Effector memory CD8-positive, alpha-beta T cell (primary cell): Measurements from ENCODE around the gene ATP2B3.

ENCODE experiments used
- ATAC-seq: fragments of 150-1000 bp; cut with Tn5 transposase; replicated peaks from 2 replicates; pipeline ENCODE4 v1.10.0; 2021; ENCODE audit warnings: mild to moderate bottlenecking, moderate library complexity
- DNase-seq, 3 experiments: peaks; one replicate each; pipeline ENCODE4 v3.0.0; 2021
- H3K27ac Mint-ChIP-seq, 2 donors: one replicate each; pipeline ENCODE4 v1.8.0; 2022; ENCODE audit warnings: mild to moderate bottlenecking in 2 of 2, mixed read lengths in 2 of 2, moderate library complexity in 2 of 2
- H3K27me3 Mint-ChIP-seq, 2 donors: one replicate each; pipeline ENCODE4 v1.8.0; 2022; ENCODE audit warnings: mixed read lengths in 2 of 2
- H3K36me3 Mint-ChIP-seq: one replicate; pipeline ENCODE4 v1.8.0; 2022; ENCODE audit warnings: mild to moderate bottlenecking, moderate library complexity, mixed read lengths; ENCODE audit not compliant: insufficient read depth
- H3K4me1 Mint-ChIP-seq, 2 donors: one replicate each; pipeline ENCODE4 v1.8.0; 2022; ENCODE audit warnings: low read depth in 2 of 2, mixed read lengths in 2 of 2
- H3K4me3 Mint-ChIP-seq, 2 donors: one replicate each; pipeline ENCODE4 v1.8.0; 2022; ENCODE audit warnings: mild to moderate bottlenecking in 2 of 2, mixed read lengths in 2 of 2, moderate library complexity in 2 of 2
- H3K9me3 Mint-ChIP-seq, 2 donors: one replicate each; pipeline ENCODE4 v1.8.0; 2022; ENCODE audit warnings: mixed read lengths in 2 of 2

ATP2B3 gene

DNA sequence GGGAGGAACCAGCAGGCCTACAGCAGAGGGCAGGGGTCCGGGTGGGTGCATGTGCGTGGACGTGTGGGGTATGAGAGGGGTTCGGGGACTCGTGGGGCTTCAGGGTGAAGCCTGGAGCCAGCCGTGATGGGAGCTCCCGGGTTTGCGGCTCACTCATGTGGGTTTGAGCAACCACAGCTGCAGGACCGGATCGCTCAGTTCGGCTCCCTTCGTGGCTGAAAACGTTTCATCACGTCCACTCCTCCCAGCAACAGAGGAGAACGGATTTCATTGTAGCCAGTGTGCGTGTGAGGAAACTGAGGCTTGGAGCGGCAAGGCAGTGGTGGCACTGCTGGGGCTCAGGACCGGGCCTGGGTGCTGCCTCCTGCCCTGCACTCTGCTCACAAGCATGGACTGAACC lies 12.1 kb upstream of the ATP2B3 start:
- H3K4me1 Mint-ChIP-seq: peaks cover 0 to 4% of the 10 kb centered on the region in 2 donors
- H3K9me3 Mint-ChIP-seq: no peaks in the 10 kb centered on the region
- ATAC-seq (no peak), DNase-seq (no peak)
- no peak overlapping the region for H3K27ac Mint-ChIP-seq
- no peak overlapping the region for H3K4me3 Mint-ChIP-seq
- no peaks in the 10 kb centered on the region for H3K27me3 Mint-ChIP-seq
- H3K36me3 Mint-ChIP-seq: no peaks in the 10 kb centered on the region

DNA sequence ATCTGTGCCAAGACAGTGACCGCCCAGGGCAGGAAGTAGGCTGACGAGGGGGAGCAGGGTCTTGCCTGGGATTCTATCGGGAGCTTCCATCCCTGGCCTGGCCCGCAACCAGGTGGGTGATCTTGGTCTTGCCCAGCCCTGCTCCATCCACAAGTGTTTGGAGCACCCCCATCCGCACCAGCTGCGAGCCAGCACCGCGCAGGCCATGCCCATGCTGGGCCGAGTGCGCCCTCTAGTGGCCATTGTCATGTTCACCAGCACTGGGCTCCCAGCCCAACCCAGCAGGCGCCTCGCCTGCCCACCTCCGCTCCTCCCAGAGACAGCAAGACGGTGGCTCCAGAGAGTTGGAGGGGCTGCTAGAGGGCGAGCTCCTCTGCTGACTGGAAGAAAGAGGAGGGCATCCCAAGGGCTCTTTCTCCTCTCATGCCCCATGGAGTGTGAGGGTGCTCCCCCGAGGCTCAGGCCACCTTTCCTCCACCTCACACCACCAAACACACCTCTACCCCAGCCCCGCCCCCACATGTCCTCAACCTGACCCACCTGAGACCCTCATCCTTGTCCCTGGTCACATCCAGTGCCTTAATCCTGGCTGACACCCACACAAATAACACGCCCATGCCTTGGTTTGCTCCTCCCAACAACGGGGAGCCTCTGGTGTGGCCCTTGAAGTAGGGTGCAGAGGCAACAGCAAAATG lies 9.8 kb upstream of the ATP2B3 start:
- Mint-ChIP-seq H3K27ac (no peak overlapping the region), H3K4me3 (no peak overlapping the region), H3K4me1 (peaks cover 0 to 4% of the 10 kb centered on the region in 2 donors), H3K27me3 (no peaks in the 10 kb centered on the region), H3K36me3 (no peaks in the 10 kb centered on the region), H3K9me3 (no peaks in the 10 kb centered on the region)
- DNase-seq (peak; percentile 78 to 83 (median 81)), ATAC-seq (peak; percentile 100)

DNA sequence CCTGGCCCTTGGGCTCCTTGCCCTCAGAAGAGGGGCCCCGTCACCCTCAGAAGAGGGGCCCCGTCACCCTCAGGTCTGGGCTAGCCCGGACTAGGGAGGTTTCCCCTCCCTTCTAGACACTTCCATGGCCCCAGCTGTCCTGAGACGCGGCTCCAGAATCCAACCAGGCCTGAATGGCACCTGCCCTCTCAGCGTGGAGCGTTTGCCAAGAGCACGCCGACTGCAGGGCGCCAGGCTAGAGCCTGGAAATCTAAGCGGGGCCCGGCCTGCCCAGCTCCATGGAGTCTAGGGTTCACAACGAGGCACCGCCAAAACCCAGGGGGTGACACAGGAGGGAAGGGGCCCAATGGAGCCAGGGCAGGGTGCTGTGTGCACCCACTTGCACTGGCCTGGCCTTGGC lies 7.8 kb upstream of the ATP2B3 start:
- no peaks in the 10 kb centered on the region for H3K27me3 Mint-ChIP-seq

DNA sequence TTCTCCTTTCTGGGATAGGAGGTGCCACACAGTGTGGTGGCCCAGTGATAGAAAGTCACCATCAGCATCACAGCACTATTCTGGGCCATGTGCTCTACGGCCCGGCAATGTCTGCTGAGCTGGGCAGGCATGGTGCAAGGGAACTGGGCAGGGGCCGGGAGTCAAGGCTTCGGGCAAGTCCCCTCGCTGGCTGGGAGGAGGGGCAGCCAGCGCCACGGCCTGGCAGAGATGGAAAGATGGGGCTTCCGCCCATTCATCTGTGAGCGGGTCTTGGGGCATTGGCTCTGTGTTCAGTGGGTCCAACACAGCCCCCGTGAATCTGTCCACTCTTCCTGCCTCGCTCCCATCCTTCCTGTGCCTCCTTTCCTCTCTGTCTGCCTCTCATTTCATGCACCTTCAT lies 7.1 kb upstream of the ATP2B3 start:
- Mint-ChIP-seq H3K4me1 (peaks cover 0 to 4% of the 10 kb centered on the region in 2 donors), H3K4me3 (no peak overlapping the region), H3K36me3 (no peaks in the 10 kb centered on the region), H3K27ac (no peak overlapping the region), H3K9me3 (no peaks in the 10 kb centered on the region), H3K27me3 (no peaks in the 10 kb centered on the region)
- no peak for DNase-seq
- no peak for ATAC-seq

More for the DNA sequence above, 7.8 kb upstream of the ATP2B3 start:
- DNase-seq (no peak), ATAC-seq (no peak)
- Mint-ChIP-seq H3K4me3 (no peak overlapping the region), H3K27ac (no peak overlapping the region), H3K4me1 (peaks cover 0 to 4% of the 10 kb centered on the region in 2 donors), H3K36me3 (no peaks in the 10 kb centered on the region), H3K9me3 (no peaks in the 10 kb centered on the region)

DNA sequence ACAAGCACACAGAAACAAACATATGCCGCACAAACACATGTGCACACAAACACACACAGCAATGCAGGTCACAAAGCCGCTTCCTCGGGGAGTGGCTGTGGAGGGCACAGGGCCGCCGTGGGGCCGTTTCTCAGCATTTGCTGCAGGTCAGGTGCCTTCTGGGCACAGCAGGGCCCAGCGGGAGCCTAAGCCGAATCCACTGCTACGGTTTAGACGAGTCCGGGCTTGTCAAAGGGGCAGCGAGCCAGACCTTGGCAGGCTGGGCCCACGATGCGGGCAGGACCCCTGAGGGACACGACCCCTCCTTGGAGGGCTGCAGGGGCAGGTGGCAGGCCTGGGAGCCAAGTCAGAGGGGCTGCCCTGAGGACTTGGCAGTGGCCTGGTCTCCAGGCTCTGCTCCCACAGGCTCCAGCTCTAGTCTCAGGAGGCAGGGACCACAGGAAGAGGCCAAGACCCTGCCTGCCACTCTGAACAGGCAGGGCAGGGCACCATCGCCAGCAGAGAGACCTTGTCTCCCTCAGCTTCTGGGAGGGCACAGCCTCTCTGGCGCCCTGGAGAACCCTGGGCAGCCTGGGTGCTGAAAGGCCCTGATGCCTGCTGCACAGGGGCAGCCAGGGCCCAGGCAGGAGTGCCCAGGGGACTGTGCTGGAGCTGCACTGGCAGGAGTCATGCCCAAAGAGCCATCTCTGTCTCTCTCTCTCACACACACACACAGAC lies 5.5 kb upstream of the ATP2B3 start:
- Mint-ChIP-seq H3K9me3 (no peaks in the 10 kb centered on the region), H3K4me3 (no peak overlapping the region), H3K27ac (no peak overlapping the region), H3K36me3 (no peaks in the 10 kb centered on the region), H3K4me1 (peaks cover 4% of the 10 kb centered on the region in 2 donors), H3K27me3 (peaks cover 9 to 12% of the 10 kb centered on the region in 2 donors)
- DNase-seq (no peak), ATAC-seq (no peak)

DNA sequence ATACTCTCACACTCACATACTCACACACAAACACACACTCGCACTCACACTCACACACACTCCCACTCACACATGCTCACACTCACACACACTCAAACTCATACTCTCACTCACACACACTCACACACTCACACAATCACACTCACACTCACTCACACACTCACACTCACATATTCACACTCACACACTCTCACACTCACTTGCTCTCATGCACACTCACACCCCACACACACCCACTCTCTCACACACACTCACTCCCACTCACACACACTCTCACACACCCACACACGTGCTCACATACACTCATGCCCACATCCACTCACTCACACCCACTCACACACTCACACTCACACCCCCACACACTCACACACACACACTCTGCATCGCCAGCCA lies 4.9 kb upstream of the ATP2B3 start:
- Mint-ChIP-seq H3K9me3 (no peaks in the 10 kb centered on the region), H3K4me1 (peaks cover 4% of the 10 kb centered on the region in 2 donors), H3K27ac (no peak overlapping the region), H3K27me3 (peaks cover 9 to 12% of the 10 kb centered on the region in 2 donors), H3K36me3 (no peaks in the 10 kb centered on the region), H3K4me3 (no peak overlapping the region)
- DNase-seq (no peak), ATAC-seq (no peak)

DNA sequence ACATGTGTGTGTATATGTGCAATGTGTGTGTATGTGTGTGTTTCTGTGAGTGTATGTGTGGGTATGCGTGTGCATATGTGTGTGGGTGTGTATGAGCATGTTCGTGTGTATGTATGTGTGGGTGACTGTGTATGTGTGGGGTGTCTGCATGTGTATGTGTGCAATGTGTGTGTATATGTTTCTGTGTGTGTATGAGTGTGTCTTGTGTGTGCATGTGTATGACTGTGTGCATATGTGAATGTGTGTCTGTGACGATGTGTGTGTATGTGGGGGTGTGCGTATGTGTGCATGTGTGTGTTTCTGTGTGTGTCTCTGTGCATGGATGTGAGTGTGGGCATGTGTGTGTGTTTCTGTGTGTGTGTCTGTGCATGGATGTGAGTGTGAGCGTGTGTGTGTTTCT lies 4.2 kb upstream of the ATP2B3 start:
- ATAC-seq: no peak
- Mint-ChIP-seq H3K27me3 (peaks cover 11 to 14% of the 10 kb centered on the region in 2 donors), H3K36me3 (no peaks in the 10 kb centered on the region), H3K27ac (no peak overlapping the region), H3K4me1 (peaks cover under 1 to 4% of the 10 kb centered on the region in 2 donors), H3K4me3 (no peak overlapping the region), H3K9me3 (no peaks in the 10 kb centered on the region)
- no peak for DNase-seq

DNA sequence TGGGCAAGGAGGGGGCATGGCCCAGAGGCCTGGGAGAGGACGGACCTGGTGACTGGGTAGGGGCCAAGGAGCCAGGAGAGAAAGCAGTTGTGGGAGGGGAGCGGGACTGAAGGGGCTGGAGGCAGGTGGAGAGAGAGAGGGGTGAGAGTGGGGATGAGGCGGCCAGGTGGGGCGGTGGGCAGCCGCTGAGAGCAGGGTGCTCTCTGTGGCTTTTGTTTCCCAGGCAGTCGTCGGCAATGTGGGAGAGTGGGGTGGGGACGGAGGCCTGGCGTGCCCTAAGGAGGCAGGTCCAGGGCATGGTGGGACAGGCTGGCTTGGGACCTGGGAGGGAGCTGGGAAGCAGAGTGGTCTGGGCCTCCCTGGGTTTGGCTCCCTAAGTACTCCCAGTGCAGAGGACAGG lies 3.2 kb upstream of the ATP2B3 start:
- Mint-ChIP-seq H3K4me3 (no peak overlapping the region), H3K36me3 (no peaks in the 10 kb centered on the region), H3K4me1 (peaks cover 4% of the 10 kb centered on the region in 2 donors), H3K27ac (no peak overlapping the region), H3K27me3 (peaks cover 15 to 24% of the 10 kb centered on the region in 2 donors), H3K9me3 (no peaks in the 10 kb centered on the region)
- no peak for DNase-seq
- ATAC-seq: no peak

DNA sequence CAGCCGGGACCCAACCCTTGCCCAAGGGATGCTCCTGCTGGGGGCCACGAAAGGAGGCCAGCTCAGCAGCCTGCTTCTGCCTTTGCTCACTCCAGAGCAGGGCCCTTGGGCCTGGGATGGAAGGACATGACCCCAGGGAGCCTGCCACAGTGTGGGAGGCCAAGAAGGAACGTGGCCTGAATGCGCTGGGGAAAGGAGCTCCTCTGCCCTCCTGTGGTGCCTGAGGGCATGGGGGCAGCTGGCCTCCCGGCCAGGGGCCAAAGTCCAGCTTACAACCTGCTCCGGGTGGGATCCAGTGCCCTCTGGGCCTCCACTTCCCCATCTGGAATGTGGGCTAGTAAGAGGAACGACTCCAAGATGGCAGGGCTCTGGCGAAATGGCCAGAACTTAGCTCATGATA lies 2.0 kb upstream of the ATP2B3 start:
- H3K36me3 Mint-ChIP-seq: no peaks in the 10 kb centered on the region
- no peak for DNase-seq
- ATAC-seq: no peak
- peaks cover 15 to 32% of the 10 kb centered on the region in 2 donors for H3K27me3 Mint-ChIP-seq
- H3K4me3 Mint-ChIP-seq: no peak overlapping the region
- no peaks in the 10 kb centered on the region for H3K9me3 Mint-ChIP-seq
- H3K27ac Mint-ChIP-seq: no peak overlapping the region
- peaks cover 4% of the 10 kb centered on the region in 2 donors for H3K4me1 Mint-ChIP-seq

DNA sequence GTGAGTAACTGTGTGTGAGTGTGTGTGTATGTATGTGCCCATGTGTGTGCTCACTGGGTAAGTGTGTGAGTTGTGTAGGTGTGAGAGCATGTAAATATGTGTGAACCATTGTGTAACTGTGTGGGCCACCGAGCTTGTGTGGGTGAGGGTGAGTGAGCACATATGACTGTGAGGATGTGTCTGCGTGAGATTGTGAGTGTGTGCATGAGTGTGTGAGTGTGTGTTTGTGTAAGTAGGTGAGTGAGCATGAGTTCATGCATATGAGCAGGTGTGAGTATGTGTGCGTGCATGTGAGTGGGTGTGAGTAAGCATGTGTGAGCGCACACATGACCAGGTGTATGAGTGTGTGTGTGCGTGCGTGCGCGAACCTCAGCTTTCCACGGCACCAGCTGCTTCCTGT lies 1.4 kb upstream of the ATP2B3 start:
- H3K27me3 Mint-ChIP-seq: peaks cover 15 to 39% of the 10 kb centered on the region in 2 donors
- H3K4me1 Mint-ChIP-seq: peaks cover 4% of the 10 kb centered on the region in 2 donors
- no peaks in the 10 kb centered on the region for H3K36me3 Mint-ChIP-seq
- H3K9me3 Mint-ChIP-seq: no peaks in the 10 kb centered on the region
- DNase-seq (no peak), ATAC-seq (no peak)
- no peak overlapping the region for H3K4me3 Mint-ChIP-seq
- no peak overlapping the region for H3K27ac Mint-ChIP-seq

DNA sequence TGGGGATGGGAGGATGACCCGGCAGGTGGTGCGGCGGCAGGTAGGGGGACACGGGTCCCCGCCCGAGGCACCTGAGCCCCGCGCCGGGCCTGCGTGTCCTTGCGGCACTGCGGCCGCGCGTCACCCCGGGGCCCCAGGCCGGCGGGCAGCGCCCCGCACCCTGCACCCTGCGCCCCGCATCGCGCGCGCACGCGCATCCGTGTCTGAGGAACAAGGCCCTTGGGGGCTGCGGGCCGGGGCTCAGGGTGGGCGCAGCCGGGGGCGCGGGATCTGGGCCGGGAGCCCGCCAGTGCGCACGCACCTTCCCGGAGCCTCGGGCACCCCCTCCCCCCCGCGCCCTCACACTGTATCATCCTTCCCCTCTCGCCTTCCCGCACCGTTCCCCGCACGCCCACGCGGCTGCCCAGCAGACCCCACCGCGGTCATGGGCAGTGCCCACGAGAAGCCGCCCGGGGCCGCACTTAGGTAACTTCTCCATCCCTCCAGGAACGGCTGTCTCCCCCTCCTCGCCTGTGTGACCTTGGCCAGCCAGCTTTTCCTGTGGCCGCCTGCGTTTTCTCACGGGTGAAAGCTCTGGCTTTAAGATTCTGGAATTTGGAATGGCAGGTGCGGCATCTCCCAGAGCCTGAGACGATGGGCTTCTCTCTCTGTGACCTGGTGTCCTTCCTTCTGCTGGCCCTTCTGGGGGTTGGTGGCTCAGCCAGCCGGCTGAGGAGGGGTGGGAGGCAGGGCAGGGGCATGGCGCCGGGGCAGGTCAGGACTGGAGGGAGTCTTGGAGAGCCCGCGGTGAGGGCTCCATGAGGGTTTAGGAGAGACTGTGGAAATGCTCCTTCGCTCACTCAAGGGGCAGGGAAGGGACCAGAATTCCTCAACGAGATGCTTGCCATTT lies 748 bp downstream of the ATP2B3 start:
- H3K4me3 Mint-ChIP-seq: no peak overlapping the region

DNA sequence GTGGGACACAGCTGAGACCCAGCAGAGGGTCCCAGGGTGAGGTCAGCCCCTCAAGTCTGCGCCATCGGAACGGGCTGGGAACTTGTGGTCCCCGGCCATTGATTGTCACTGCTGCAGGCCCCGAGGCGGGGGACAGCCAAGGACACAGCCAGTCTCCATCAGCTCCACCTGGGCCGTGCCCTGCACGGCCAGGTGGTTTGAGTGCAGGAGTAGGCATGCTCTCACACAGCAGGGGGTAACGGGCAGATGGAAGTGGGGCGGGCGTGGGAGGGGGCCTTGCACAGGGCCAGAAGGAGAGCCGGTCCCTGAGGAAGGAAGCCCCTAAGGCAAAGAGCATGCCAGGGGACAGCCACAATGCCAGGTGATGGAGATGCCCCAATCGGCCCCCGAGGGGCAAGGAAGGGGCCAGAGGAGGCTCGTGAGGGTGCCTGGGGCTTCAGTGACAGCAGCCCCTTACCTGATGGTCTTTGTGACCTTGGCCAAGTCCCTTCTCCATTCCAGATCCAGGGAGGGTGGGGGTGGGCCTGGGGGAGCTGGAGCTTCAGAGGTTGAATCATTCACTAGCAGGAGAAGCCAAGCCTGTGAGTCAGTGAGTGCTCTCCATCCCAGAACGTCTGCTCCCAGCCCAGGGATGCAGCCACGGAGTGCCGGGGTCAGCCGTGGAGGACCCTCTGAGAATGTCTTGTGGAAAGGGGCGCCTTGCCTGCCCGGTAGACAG lies 2.3 kb downstream of the ATP2B3 start:
- Mint-ChIP-seq H3K9me3 (no peaks in the 10 kb centered on the region), H3K4me1 (peaks cover 4 to 5% of the 10 kb centered on the region in 2 donors), H3K36me3 (no peaks in the 10 kb centered on the region), H3K27ac (no peak overlapping the region), H3K27me3 (peaks cover 22 to 52% of the 10 kb centered on the region in 2 donors), H3K4me3 (no peak overlapping the region)
- no peak for DNase-seq
- no peak for ATAC-seq

More for the DNA sequence above, 748 bp downstream of the ATP2B3 start:
- H3K4me1 Mint-ChIP-seq: peaks cover 4 to 5% of the 10 kb centered on the region in 2 donors
- ATAC-seq: no peak
- no peak for DNase-seq
- H3K36me3 Mint-ChIP-seq: no peaks in the 10 kb centered on the region
- no peak overlapping the region for H3K27ac Mint-ChIP-seq
- H3K27me3 Mint-ChIP-seq: peaks cover 22 to 52% of the 10 kb centered on the region in 2 donors
- no peaks in the 10 kb centered on the region for H3K9me3 Mint-ChIP-seq
